HG02943 (cell line): Measurements from ENCODE around the gene EYA2.
"Not testable (repeated sequence)": the region's sequence is repeated elsewhere in the genome, so short reads cannot be mapped to it uniquely, and the experiment has no call there.

Experiments used
- ATAC-seq: cut with Tn5 transposase; IDR thresholded peaks from one replicate; pipeline ENCODE4 v1.9.1; 2021; ENCODE audit warnings: mild to moderate bottlenecking, low read depth, moderate library complexity; ENCODE audit not compliant: unreplicated experiment

The EYA2 gene

GRCh38 chr20:46951405-46951804 is 56.8 kb downstream of the EYA2 start:
- no peak for ATAC-seq

- no peak for ATAC-seq
These were observed 57.3 kb downstream of the EYA2 start for GRCh38 chr20:46951840-46952497.

GRCh38 chr20:46953596-46953995 is 59.0 kb downstream of the EYA2 start:
- ATAC-seq: no peak

- no peak for ATAC-seq
These were observed 59.9 kb downstream of the EYA2 start for GRCh38 chr20:46954490-46955038.

- no peak for ATAC-seq
These were observed 61.2 kb downstream of the EYA2 start for GRCh38 chr20:46955601-46956556.

- no peak for ATAC-seq
These were observed 64.5 kb downstream of the EYA2 start for GRCh38 chr20:46959081-46959692.

- no peak for ATAC-seq
These were observed 65.2 kb downstream of the EYA2 start for GRCh38 chr20:46959821-46960220.

GRCh38 chr20:46960536-46960935 is 65.9 kb downstream of the EYA2 start:
- ATAC-seq: no peak

GRCh38 chr20:46961968-46962367 is 67.3 kb downstream of the EYA2 start:
- not testable (repeated sequence) for ATAC-seq

GRCh38 chr20:46962452-46963195 is 68.0 kb downstream of the EYA2 start:
- no peak for ATAC-seq

- no peak for ATAC-seq
These were observed 68.5 kb downstream of the EYA2 start for GRCh38 chr20:46963196-46963529.

GRCh38 chr20:46963758-46964617 is 69.3 kb downstream of the EYA2 start:
- no peak for ATAC-seq

GRCh38 chr20:46964618-46965455 is 70.2 kb downstream of the EYA2 start:
- no peak for ATAC-seq

- ATAC-seq: no peak
These were observed 70.8 kb downstream of the EYA2 start for GRCh38 chr20:46965477-46965876.

- ATAC-seq: no peak
These were observed 73.0 kb downstream of the EYA2 start for GRCh38 chr20:46967646-46968045.

- ATAC-seq: no peak
These were observed 76.4 kb downstream of the EYA2 start for GRCh38 chr20:46970937-46971630.

GRCh38 chr20:46973766-46974165 is 79.1 kb downstream of the EYA2 start:
- no peak for ATAC-seq
